ENCODE results near the gene NACC2.

DNA sequence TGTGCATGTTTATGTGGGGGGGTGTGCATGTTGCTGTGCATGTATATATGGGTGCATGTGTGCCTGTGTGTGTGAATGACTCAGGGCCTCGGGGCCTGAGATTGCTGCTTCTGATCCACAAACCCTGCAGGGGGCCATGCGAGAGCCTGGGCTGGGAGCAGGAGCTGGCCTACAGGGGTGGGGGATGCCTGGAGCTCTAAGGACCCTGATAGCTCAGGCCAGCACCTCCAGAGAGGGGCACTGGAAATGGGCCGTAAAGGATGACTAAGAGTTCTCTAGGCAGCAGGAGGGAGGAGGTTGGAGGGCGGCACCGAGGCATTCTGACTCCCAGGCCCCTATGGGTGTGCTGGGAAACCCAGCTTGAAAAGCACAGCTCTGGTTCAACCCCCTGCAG is 127.0 kb downstream of the NACC2 start:
- TF ChIP-seq CTCF (IDR thresholded peaks at IDR 0.05; ENCODE audit: low read depth, low read length, missing input control) (no peak), REST (IDR thresholded peaks at IDR 0.05) (no peak), GABPA (IDR thresholded peaks at IDR 0.05 in 1 of 2, conservative IDR thresholded peaks at IDR 0.05 in 1 of 2) (no peak), YY1 (IDR thresholded peaks at IDR 0.05) (no peak), JUND (IDR thresholded peaks at IDR 0.05) (no peak), ATF3 (IDR thresholded peaks at IDR 0.05) (no peak), FOXA1 (IDR thresholded peaks at IDR 0.05) (no peak), TAF1 (conservative IDR thresholded peaks at IDR 0.05) (no peak), RAD21 (IDR thresholded peaks at IDR 0.05) (no peak), FOXA2 (IDR thresholded peaks at IDR 0.05) (no peak), EGR1 (IDR thresholded peaks at IDR 0.05; ENCODE audit: low read depth in 2 of 2) (no peak), NR2F2 (IDR thresholded peaks at IDR 0.05) (no peak)
- TF ChIP-seq, protein P1, sequence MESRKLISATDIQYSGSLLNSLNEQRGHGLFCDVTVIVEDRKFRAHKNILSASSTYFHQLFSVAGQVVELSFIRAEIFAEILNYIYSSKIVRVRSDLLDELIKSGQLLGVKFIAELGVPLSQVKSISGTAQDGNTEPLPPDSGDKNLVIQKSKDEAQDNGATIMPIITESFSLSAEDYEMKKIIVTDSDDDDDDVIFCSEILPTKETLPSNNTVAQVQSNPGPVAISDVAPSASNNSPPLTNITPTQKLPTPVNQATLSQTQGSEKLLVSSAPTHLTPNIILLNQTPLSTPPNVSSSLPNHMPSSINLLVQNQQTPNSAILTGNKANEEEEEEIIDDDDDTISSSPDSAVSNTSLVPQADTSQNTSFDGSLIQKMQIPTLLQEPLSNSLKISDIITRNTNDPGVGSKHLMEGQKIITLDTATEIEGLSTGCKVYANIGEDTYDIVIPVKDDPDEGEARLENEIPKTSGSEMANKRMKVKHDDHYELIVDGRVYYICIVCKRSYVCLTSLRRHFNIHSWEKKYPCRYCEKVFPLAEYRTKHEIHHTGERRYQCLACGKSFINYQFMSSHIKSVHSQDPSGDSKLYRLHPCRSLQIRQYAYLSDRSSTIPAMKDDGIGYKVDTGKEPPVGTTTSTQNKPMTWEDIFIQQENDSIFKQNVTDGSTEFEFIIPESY (IDR thresholded peaks at IDR 0.05): no peak
- TF ChIP-seq, protein P2, sequence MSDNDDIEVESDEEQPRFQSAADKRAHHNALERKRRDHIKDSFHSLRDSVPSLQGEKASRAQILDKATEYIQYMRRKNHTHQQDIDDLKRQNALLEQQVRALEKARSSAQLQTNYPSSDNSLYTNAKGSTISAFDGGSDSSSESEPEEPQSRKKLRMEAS (IDR thresholded peaks at IDR 0.05): no peak

All from liver (tissue), 3 donors.